H9 (cell line): Measurements from ENCODE around the gene SCD5. TPM values are rescaled to one million over a fixed set of nuclear protein-coding genes. Genes with fewer than 3 reads are reported as not detected.

Experiments used
- DNase-seq: peaks from one replicate; pipeline ENCODE4 v3.0.0-alpha.2; 2017
- H2AFZ ChIP-seq: one replicate; pipeline ENCODE4 v1.6.1; 2013; ENCODE audit warnings: mild to moderate bottlenecking, low read length, control low read depth, moderate library complexity
- H2AK5ac ChIP-seq: 2 replicates; pipeline ENCODE4 v1.6.1; 2013; ENCODE audit warnings: low read length, control low read depth, mixed read lengths; ENCODE audit not compliant: insufficient read length
- H2BK120ac ChIP-seq: one replicate; pipeline ENCODE4 v1.6.1; 2013; ENCODE audit warnings: low read depth, mild to moderate bottlenecking, low read length, control low read depth, inconsistent platforms; ENCODE audit not compliant: poor library complexity, severe bottlenecking
- H2BK12ac ChIP-seq: 2 replicates; pipeline ENCODE4 v1.6.1; 2013; ENCODE audit warnings: low read length, control low read depth, mixed read lengths, low read depth; ENCODE audit not compliant: insufficient read length
- H2BK15ac ChIP-seq: 2 replicates; pipeline ENCODE4 v1.6.1; 2013; ENCODE audit warnings: low read depth, low read length, control low read depth
- H2BK20ac ChIP-seq: one replicate; pipeline ENCODE4 v1.6.1; 2013; ENCODE audit warnings: low read depth, mild to moderate bottlenecking, low read length, control low read depth, inconsistent platforms; ENCODE audit not compliant: poor library complexity, severe bottlenecking
- H2BK5ac ChIP-seq: 2 replicates; pipeline ENCODE4 v1.6.1; 2013; ENCODE audit warnings: low read length, control low read depth, mixed read lengths; ENCODE audit not compliant: insufficient read length
- H3K14ac ChIP-seq: 2 replicates; pipeline ENCODE4 v1.6.1; 2013; ENCODE audit warnings: low read length, control low read depth; ENCODE audit not compliant: insufficient read depth
- H3K18ac ChIP-seq: 2 replicates; pipeline ENCODE4 v1.6.1; 2013; ENCODE audit warnings: low read depth, mild to moderate bottlenecking, mixed read lengths, low read length, control low read depth; ENCODE audit not compliant: insufficient read length
- H3K23ac ChIP-seq: 2 replicates; pipeline ENCODE4 v1.6.1; 2013; ENCODE audit warnings: low read length, control low read depth, mixed read lengths, low read depth; ENCODE audit not compliant: insufficient read length
- H3K23me2 ChIP-seq: 2 replicates; pipeline ENCODE4 v1.6.1; 2013; ENCODE audit warnings: low read depth, mild to moderate bottlenecking, mixed read lengths, low read length, control low read depth; ENCODE audit not compliant: insufficient read length, poor library complexity, severe bottlenecking
- H3K27ac ChIP-seq: 2 replicates; pipeline ENCODE4 v1.5.1; 2013; ENCODE audit warnings: low read length, control low read depth, mixed read lengths, low read depth; ENCODE audit not compliant: insufficient read length
- H3K27me3 ChIP-seq: 2 replicates; pipeline ENCODE4 v1.6.1; 2013; ENCODE audit warnings: low read length, control low read depth, inconsistent platforms; ENCODE audit not compliant: insufficient read depth
- H3K4ac ChIP-seq: 2 replicates; pipeline ENCODE4 v1.6.1; 2013; ENCODE audit warnings: low read depth, mild to moderate bottlenecking, control low read depth, inconsistent platforms, low read length, moderate library complexity
- H3K4me1 ChIP-seq: 2 replicates; pipeline ENCODE4 v1.6.1; 2013; ENCODE audit warnings: low read length, control low read depth, inconsistent platforms; ENCODE audit not compliant: insufficient read depth
- H3K4me2 ChIP-seq: 2 replicates; pipeline ENCODE4 v1.6.1; 2013; ENCODE audit warnings: low read length, control low read depth, mixed read lengths; ENCODE audit not compliant: insufficient read length, insufficient read depth
- H3K56ac ChIP-seq: 2 replicates; pipeline ENCODE4 v1.6.1; 2013; ENCODE audit warnings: low read depth, mild to moderate bottlenecking, mixed read lengths, low read length, control low read depth; ENCODE audit not compliant: insufficient read length
- H3K79me1 ChIP-seq: 2 replicates; pipeline ENCODE4 v1.6.1; 2013; ENCODE audit warnings: low read depth, mild to moderate bottlenecking, moderate library complexity, low read length, control low read depth, inconsistent platforms; ENCODE audit not compliant: insufficient read depth, poor library complexity, severe bottlenecking
- H3K79me2 ChIP-seq: 2 replicates; pipeline ENCODE4 v1.6.1; 2013; ENCODE audit warnings: low read length, control low read depth, inconsistent platforms; ENCODE audit not compliant: insufficient read depth
- H3K9ac ChIP-seq: 2 replicates; pipeline ENCODE4 v1.6.1; 2013; ENCODE audit warnings: low read length, control low read depth, mixed read lengths; ENCODE audit not compliant: insufficient read length; ENCODE audit errors: extremely low read depth
- H3K9me3 ChIP-seq: one replicate; pipeline ENCODE4 v1.6.1; 2013; ENCODE audit warnings: low read depth, low read length, inconsistent platforms; ENCODE audit not compliant: control insufficient read depth
- H3T11ph ChIP-seq: one replicate; pipeline ENCODE4 v1.6.1; 2013; ENCODE audit warnings: mild to moderate bottlenecking, low read length, control low read depth, inconsistent platforms
- H4K20me1 ChIP-seq: one replicate; pipeline ENCODE4 v1.6.1; 2013; ENCODE audit not compliant: control insufficient read depth, insufficient read length, insufficient read depth
- H4K5ac ChIP-seq: 2 replicates; pipeline ENCODE4 v1.6.1; 2013; ENCODE audit warnings: low read depth, mild to moderate bottlenecking, mixed read lengths, low read length, control low read depth; ENCODE audit not compliant: insufficient read length
- H4K8ac ChIP-seq: replicated peaks from 2 replicates; pipeline ENCODE4 v1.6.1; 2013; ENCODE audit warnings: low read length, control low read depth, mixed read lengths, low read depth; ENCODE audit not compliant: insufficient read length
- H4K91ac ChIP-seq: 2 replicates; pipeline ENCODE4 v1.6.1; 2013; ENCODE audit warnings: low read depth, mild to moderate bottlenecking, moderate library complexity, mixed read lengths, low read length, control low read depth; ENCODE audit not compliant: insufficient read length
- H3K27ac Mint-ChIP-seq, 3 experiments: 2 replicates in 2 of 3; 3 replicates in 1 of 3; pipeline ENCODE4 v1.8.0; 2020 to 2021; ENCODE audit warnings: mixed read lengths in 3 of 3, mild to moderate bottlenecking in 1 of 3, moderate library complexity in 1 of 3
- H3K27me3 Mint-ChIP-seq: 2 replicates; pipeline ENCODE4 v1.8.0; 2021; ENCODE audit warnings: low read depth, mild to moderate bottlenecking, moderate library complexity, mixed read lengths
- H3K36me3 Mint-ChIP-seq, 3 experiments: 2 replicates in 2 of 3; 3 replicates in 1 of 3; pipeline ENCODE4 v1.8.0; 2020 to 2021; ENCODE audit warnings: low read depth in 3 of 3, mixed read lengths in 3 of 3; ENCODE audit not compliant: insufficient read depth in 1 of 3
- H3K4me1 Mint-ChIP-seq, 2 experiments: 2 replicates each; pipeline ENCODE4 v1.8.0; 2020; ENCODE audit warnings: mixed read lengths in 2 of 2
- H3K4me3 Mint-ChIP-seq, 2 experiments: 2 replicates in 1 of 2; 3 replicates in 1 of 2; pipeline ENCODE4 v1.8.0; 2020 to 2021; ENCODE audit warnings: mild to moderate bottlenecking in 2 of 2, mixed read lengths in 2 of 2, moderate library complexity in 1 of 2
- H3K9me3 Mint-ChIP-seq, 2 experiments: 2 replicates in 1 of 2; 3 replicates in 1 of 2; pipeline ENCODE4 v1.8.0; 2020; ENCODE audit warnings: mild to moderate bottlenecking in 2 of 2, mixed read lengths in 2 of 2, moderate library complexity in 1 of 2
- CTCF ChIP-seq: fragments of 200-600 bp; sonication (generic); conservative IDR thresholded peaks from 3 replicates; pipeline ENCODE4 v1.8.0; 2021; ENCODE audit warnings: antibody characterized with exemption, mild to moderate bottlenecking
- WGBS: extraction: QIAGEN DNeasy Blood & Tissue Kit; methylation state at CpG from one replicate; pipeline ENCODE4 v1.1.7; 2013; ENCODE audit warnings: missing lambda C conversion rate, low lambda C conversion rate, mixed read lengths; ENCODE audit not compliant: insufficient read length; ENCODE audit errors: extremely low coverage; 5-methylcytosine and 5-hydroxymethylcytosine counted together
- total RNA-seq: library from RNA; stranded (reverse); gene quantifications from 2 replicates; pipeline ENCODE4 v1.2.1, GENCODE V29; 2021

SCD5 gene
- total RNA-seq, 1 experiment from 2014 or later: 0.68 TPM

- Mint-ChIP-seq H3K4me1 (peaks cover 29 to 30% of the 10 kb centered on the region in 2 experiments), H3K27me3 (no peaks in the 10 kb centered on the region; the same call in 1 of the 2 replicates), H3K27ac (no peak overlapping the region), H3K4me3 (no peak overlapping the region), H3K36me3 (no peaks in the 10 kb centered on the region), H3K9me3 (no peaks in the 10 kb centered on the region)
- WGBS: no CpG with 5 or more reads among the region's 5 CpGs
- no peak overlapping the region for H2BK20ac ChIP-seq
- H3K4me1 ChIP-seq: peaks cover 8% of the 10 kb centered on the region; the same call in 1 of the 2 replicates
- no peak overlapping the region for H2AFZ ChIP-seq
- no peak overlapping the region for H2AK5ac ChIP-seq
- no peak overlapping the region for H3K9ac ChIP-seq
- H3K18ac ChIP-seq: no peak overlapping the region
- H3K23me2 ChIP-seq: no peaks in the 10 kb centered on the region
- no peaks in the 10 kb centered on the region for H3K9me3 ChIP-seq
- no peak overlapping the region for H2BK5ac ChIP-seq
- H2BK120ac ChIP-seq: no peak overlapping the region
- no peak overlapping the region for H3K14ac ChIP-seq
- no peak overlapping the region for H4K91ac ChIP-seq
- no peak overlapping the region for H2BK15ac ChIP-seq
- no peak overlapping the region for H3K23ac ChIP-seq
- H4K8ac ChIP-seq: no peak overlapping the region
- no peaks in the 10 kb centered on the region for H3K27me3 ChIP-seq
- no peaks in the 10 kb centered on the region for H4K20me1 ChIP-seq
- H3K4me2 ChIP-seq: no peak overlapping the region
- no peak overlapping the region for H3K56ac ChIP-seq
- H3K79me1 ChIP-seq: no peaks in the 10 kb centered on the region
- no peak overlapping the region for H4K5ac ChIP-seq
- no peak overlapping the region for H3K27ac ChIP-seq
- no peak for DNase-seq
- H3K79me2 ChIP-seq: no peaks in the 10 kb centered on the region
- H2BK12ac ChIP-seq: no peak overlapping the region
- no peak overlapping the region for H3K4ac ChIP-seq
- TF ChIP-seq CTCF: no peak
- H3T11ph ChIP-seq: no peak overlapping the region
Measured at GRCh38 chr4:82593411-82593810, 205.2 kb downstream of the SCD5 start.
